GM12875 (cell line): ENCODE data around the gene PMEL.
"Not testable (repeated sequence)": the region's sequence is repeated elsewhere in the genome, so short reads cannot be mapped to it uniquely, and the experiment has no call there.

Experiments
- H3K4me3 ChIP-seq: one replicate; pipeline ENCODE4 v1.5.1; 2011; ENCODE audit warnings: low read depth, low read length, control low read depth
- CTCF ChIP-seq: IDR thresholded peaks from 2 replicates; pipeline ENCODE4 v1.5.1; 2011; ENCODE audit warnings: low read depth, mild to moderate bottlenecking, control low read depth, inconsistent platforms, low read length, moderate library complexity, borderline replicate concordance; ENCODE audit not compliant: insufficient read depth

Gene PMEL

GRCh38 chr12:56004211-56004610 is 38.4 kb upstream of the PMEL start:
- H3K4me3 ChIP-seq: no peak overlapping the region
- no peak for TF ChIP-seq CTCF

GRCh38 chr12:56003376-56003775 is 37.5 kb upstream of the PMEL start:
- H3K4me3 ChIP-seq: not testable (repeated sequence)

GRCh38 chr12:56001487-56002100 is 35.8 kb upstream of the PMEL start:
- TF ChIP-seq CTCF: no peak
- no peak overlapping the region for H3K4me3 ChIP-seq

- H3K4me3 ChIP-seq: not testable (repeated sequence)
Measured at GRCh38 chr12:55999999-56000540, 34.2 kb upstream of the PMEL start.

GRCh38 chr12:55999522-55999921 is 33.7 kb upstream of the PMEL start:
- not testable (repeated sequence) for H3K4me3 ChIP-seq

GRCh38 chr12:55997535-55997859 is 31.7 kb upstream of the PMEL start:
- peak overlapping the region; percentile 83 for H3K4me3 ChIP-seq
- TF ChIP-seq CTCF: no peak

GRCh38 chr12:55996715-55997534 is 31.1 kb upstream of the PMEL start, which contains the start of gene SUOX:
Gene SUOX, plus strand, starts transcription at chr12:55997276. Its CDS starts 4,946 bp downstream, at chr12:56002222.
- H3K4me3 ChIP-seq: peak within 1 kb of the TSS; percentile 83
- no peak for TF ChIP-seq CTCF

- TF ChIP-seq CTCF: peak; percentile 66
- H3K4me3 ChIP-seq: peak overlapping the region; percentile 83
Measured at GRCh38 chr12:55996201-55996714, 30.4 kb upstream of the PMEL start.
